ENCODE results near the gene SLC24A3. TPM values are rescaled to one million over a fixed set of nuclear protein-coding genes. Genes with fewer than 3 reads are reported as not detected.

SLC24A3 gene
- total and polyA plus RNA-seq, 7 donors, result 0.92 to 20.8 (median 13.5) TPM

DNA sequence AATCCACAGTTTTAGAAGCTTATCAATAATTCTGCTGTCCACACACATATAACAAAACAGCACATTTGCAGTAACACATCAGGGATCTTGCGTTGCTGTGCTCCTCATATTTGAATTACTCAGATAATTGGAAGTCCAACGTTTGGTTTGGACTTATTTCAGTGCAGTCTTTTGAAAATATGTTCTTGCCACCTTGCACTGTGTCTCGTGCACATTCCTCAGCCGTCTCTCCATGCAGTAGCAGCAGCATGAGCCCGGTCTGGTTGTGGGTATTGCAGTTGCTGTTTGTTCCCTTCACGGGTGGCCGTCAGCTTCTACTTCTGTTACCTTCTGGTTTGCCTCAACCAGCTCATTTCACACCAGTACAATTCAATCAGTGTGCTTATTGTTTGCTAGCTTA lies 215.5 kb downstream of the SLC24A3 start:
- no peaks in the 10 kb centered on the region for H3K36me3 ChIP-seq
- no peak overlapping the region for H3K4me3 ChIP-seq
- H3K27me3 ChIP-seq, result no peaks in the 10 kb centered on the region
- WGBS, 2 donors, result 76 to 81% methylated on average over 7 of the region's 7 CpGs
- peak overlapping the region in 3 of 4 donors; percentile 9 to 35 (median 33) for H3K27ac ChIP-seq
- TF ChIP-seq, protein P1, sequence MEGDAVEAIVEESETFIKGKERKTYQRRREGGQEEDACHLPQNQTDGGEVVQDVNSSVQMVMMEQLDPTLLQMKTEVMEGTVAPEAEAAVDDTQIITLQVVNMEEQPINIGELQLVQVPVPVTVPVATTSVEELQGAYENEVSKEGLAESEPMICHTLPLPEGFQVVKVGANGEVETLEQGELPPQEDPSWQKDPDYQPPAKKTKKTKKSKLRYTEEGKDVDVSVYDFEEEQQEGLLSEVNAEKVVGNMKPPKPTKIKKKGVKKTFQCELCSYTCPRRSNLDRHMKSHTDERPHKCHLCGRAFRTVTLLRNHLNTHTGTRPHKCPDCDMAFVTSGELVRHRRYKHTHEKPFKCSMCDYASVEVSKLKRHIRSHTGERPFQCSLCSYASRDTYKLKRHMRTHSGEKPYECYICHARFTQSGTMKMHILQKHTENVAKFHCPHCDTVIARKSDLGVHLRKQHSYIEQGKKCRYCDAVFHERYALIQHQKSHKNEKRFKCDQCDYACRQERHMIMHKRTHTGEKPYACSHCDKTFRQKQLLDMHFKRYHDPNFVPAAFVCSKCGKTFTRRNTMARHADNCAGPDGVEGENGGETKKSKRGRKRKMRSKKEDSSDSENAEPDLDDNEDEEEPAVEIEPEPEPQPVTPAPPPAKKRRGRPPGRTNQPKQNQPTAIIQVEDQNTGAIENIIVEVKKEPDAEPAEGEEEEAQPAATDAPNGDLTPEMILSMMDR (IDR thresholded peaks at IDR 0.05), result no peak
- TF ChIP-seq EP300 (IDR thresholded peaks at IDR 0.05), result no peak
- peak in 1 of 4 donors; percentile 2 for TF ChIP-seq POLR2AphosphoS5 (IDR thresholded peaks at IDR 0.05)
- TF ChIP-seq POLR2A (IDR thresholded peaks at IDR 0.05), result no peak
- H3K4me1 ChIP-seq, result peaks cover 0 to 42% (median 8%) of the 10 kb centered on the region in 4 donors
- no peak for DNase-seq
- intact Hi-C loops (cut with DNase I), result no loop called here
- no peaks in the 10 kb centered on the region for H3K9me3 ChIP-seq

DNA sequence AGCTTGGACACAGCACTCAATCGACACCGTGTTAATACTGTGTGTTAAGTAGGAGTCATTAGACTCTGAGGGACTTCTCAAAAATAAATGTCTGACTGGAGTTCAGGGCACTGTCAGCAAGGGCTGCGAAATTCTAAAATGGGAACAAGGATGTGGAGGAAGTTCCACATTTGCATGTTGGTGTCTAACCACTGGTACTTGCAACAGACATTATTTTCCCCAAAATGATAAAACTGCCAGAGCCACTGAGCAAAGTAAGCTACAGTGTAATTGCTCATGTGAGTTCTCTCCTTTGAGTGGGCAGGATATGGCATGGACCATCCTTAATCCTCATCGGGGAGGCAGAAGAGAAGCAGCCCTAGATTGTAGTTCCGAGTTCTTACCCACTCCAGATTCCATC lies 215.9 kb downstream of the SLC24A3 start:
- 80 to 84% methylated on average over 5 of the region's 5 CpGs for WGBS, 2 donors
- TF ChIP-seq POLR2AphosphoS5 (IDR thresholded peaks at IDR 0.05), result no peak
- TF ChIP-seq, protein P1 (IDR thresholded peaks at IDR 0.05), result no peak
- TF ChIP-seq EP300 (IDR thresholded peaks at IDR 0.05), result no peak
- TF ChIP-seq POLR2A (IDR thresholded peaks at IDR 0.05), result no peak
- no peak for DNase-seq
- H3K4me1 ChIP-seq, result peaks cover 0 to 38% (median 7%) of the 10 kb centered on the region in 4 donors
- no peak overlapping the region for H3K4me3 ChIP-seq
- H3K27me3 ChIP-seq, result no peaks in the 10 kb centered on the region
- H3K27ac ChIP-seq, result peak overlapping the region in 3 of 4 donors; percentile 9 to 35 (median 33)
- no peaks in the 10 kb centered on the region for H3K9me3 ChIP-seq
- intact Hi-C loops (cut with DNase I), result no loop called here
- no peaks in the 10 kb centered on the region for H3K36me3 ChIP-seq

DNA sequence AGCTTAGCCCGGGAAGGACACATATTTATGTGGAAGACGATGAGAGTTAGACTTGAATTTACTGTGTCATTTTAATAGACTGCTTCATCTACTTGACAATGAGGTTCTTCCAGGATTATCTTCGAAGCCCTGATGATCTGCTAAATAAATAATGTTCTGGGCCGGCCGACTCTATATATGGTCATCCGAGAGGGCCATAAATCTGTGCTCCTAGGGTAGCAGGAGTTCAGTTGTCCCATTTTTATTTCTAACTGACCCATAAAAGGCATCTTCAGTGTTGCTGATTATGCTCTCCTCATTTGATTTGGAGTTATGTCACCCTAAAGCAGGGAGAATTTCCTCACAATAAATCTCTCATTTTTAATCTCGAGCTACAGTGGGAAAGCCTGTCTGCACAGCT lies 217.1 kb downstream of the SLC24A3 start:
- no peak overlapping the region for H3K27ac ChIP-seq
- H3K4me1 ChIP-seq, result peaks cover 0 to 32% (median 4%) of the 10 kb centered on the region in 4 donors
- no peaks in the 10 kb centered on the region for H3K9me3 ChIP-seq
- no peak for DNase-seq
- 69 to 77% methylated on average over 7 of the region's 7 CpGs for WGBS, 2 donors
- H3K36me3 ChIP-seq, result no peaks in the 10 kb centered on the region
- no peak for TF ChIP-seq POLR2AphosphoS5 (IDR thresholded peaks at IDR 0.05)
- no peak for TF ChIP-seq POLR2A (IDR thresholded peaks at IDR 0.05)
- no peak for TF ChIP-seq EP300 (IDR thresholded peaks at IDR 0.05)
- TF ChIP-seq, protein P1 (IDR thresholded peaks at IDR 0.05), result no peak
- no peaks in the 10 kb centered on the region for H3K27me3 ChIP-seq
- intact Hi-C loops (cut with DNase I), result no loop called here
- H3K4me3 ChIP-seq, result no peak overlapping the region

DNA sequence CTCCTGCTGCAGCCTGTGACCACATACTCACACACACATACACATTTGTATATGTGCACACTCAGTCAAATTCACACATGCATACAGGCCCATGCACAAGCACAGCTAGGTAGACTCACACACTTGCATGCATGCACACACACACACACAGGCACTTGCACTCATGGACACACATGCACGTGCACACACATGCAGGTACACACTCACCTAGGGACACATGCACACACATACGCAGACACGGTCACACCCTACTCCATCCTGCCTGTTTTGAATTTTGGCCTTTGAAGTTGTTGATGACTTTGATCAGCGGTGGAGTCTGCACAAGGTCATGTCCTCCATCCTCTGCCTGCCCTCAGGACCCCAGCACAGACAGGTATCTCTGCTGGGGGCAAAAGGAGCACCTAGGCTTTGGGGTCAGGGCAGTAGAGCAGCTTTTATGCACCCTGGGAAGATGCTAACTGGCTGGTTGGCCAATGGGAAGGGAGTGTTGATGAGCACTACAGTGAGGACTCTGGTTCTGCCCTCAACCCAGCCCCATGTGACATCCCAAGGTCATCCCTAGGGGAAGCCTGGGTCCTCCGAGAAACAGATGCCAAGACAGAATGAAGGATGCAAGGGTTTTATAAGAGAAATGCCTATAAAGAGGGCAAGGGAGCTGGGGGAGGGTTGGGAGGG lies 218.3 kb downstream of the SLC24A3 start:
- intact Hi-C loops (cut with DNase I), result no loop called here
- no peak for DNase-seq
- 88 to 94% methylated on average over 5 of the region's 5 CpGs for WGBS, 2 donors

More for the DNA sequence above, 218.3 kb downstream of the SLC24A3 start:
- Histone ChIP-seq H3K4me1 (peaks cover 0 to 32% (median 4%) of the 10 kb centered on the region in 4 donors), H3K27me3 (no peaks in the 10 kb centered on the region), H3K36me3 (no peaks in the 10 kb centered on the region), H3K27ac (no peak overlapping the region), H3K4me3 (no peak overlapping the region), H3K9me3 (no peaks in the 10 kb centered on the region)
- TF ChIP-seq EP300 (IDR thresholded peaks at IDR 0.05), result no peak
- TF ChIP-seq POLR2A (IDR thresholded peaks at IDR 0.05), result no peak
- no peak for TF ChIP-seq POLR2AphosphoS5 (IDR thresholded peaks at IDR 0.05)
- TF ChIP-seq, protein P1 (IDR thresholded peaks at IDR 0.05), result no peak

All from sigmoid colon (tissue), 7 donors.